GM18517 (cell line): ENCODE results near the gene ZNF443.
A peak's percentile ranks its signal among the peaks of the same experiment; 100 is the strongest.
"Not testable (repeated sequence)": the region's sequence is repeated elsewhere in the genome, so short reads cannot be mapped to it uniquely, and the experiment has no call there.

Experiments used
- ATAC-seq: cut with Tn5 transposase; IDR thresholded peaks from one replicate; pipeline ENCODE4 v1.9.1; 2021; ENCODE audit warnings: mild to moderate bottlenecking, moderate library complexity; ENCODE audit not compliant: unreplicated experiment

ZNF443 gene

DNA sequence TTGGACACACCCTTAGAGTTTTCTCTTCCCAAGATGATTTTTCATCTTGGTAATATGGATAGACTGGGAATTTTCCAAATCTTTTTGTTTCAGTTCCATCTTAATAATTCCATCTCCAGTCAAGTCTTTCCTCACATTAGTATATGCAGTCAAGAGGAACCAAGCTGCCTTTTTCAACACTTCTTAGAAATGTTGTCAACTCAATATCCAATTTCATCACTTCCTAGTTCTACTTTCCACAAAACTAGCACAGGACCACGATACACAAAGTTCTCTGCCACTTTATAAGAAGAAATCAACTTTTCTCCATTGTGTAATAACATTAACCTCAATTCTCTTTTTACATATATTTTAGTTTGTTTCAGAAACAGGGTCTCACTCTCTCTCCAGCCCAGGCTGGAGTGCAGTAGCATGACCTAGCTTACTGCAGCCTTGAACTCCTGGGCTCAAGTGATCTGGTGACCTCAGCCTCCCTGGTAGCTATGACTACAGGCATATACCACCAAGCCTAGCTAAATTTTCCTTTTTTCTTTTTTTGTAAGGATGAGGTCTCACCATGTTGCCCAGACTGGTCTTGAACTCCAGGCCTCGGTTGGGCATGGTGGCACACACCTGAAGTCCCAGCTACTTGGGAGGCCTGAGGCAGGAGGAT is 15.5 kb downstream of the ZNF443 start:
- ATAC-seq: no peak

DNA sequence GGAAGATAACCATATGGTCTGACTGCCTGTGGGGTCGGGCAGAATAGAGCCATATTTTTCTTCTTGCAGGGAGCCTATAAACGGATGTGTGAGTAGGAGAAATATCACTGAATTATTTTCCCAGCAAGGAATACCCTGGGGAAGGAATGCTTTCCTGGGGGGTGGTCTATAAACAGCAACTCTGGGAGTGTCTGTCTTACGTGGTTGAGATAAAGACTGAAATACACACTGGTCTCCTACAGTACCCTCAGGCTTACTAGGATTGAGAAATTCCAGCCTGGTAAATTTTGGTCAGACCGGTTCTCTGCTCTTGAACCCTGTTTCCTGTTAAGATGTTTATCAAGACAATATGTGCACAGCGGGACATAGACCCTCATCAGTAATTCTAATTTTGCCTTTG is 23.5 kb downstream of the ZNF443 start:
- not testable (repeated sequence) for ATAC-seq

DNA sequence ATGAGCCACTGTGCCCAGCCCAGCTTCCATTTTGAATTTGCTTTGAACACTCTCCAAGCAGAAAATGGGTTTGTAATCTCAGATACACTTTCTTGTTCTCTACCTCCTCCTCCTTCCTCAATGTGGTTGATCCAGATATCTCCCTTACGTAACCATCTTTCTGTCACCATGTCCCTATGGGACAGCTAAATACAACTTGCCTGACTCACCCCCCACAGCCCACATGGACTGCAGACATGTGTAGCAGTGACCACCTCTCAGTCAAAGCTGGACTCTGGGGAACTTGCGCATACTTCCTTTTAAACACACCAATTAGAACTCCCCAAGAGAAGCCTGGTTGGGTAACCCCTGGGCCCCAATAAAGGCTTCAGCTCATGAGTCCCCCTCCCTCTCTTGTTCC is 28.9 kb downstream of the ZNF443 start:
- ATAC-seq: no peak

DNA sequence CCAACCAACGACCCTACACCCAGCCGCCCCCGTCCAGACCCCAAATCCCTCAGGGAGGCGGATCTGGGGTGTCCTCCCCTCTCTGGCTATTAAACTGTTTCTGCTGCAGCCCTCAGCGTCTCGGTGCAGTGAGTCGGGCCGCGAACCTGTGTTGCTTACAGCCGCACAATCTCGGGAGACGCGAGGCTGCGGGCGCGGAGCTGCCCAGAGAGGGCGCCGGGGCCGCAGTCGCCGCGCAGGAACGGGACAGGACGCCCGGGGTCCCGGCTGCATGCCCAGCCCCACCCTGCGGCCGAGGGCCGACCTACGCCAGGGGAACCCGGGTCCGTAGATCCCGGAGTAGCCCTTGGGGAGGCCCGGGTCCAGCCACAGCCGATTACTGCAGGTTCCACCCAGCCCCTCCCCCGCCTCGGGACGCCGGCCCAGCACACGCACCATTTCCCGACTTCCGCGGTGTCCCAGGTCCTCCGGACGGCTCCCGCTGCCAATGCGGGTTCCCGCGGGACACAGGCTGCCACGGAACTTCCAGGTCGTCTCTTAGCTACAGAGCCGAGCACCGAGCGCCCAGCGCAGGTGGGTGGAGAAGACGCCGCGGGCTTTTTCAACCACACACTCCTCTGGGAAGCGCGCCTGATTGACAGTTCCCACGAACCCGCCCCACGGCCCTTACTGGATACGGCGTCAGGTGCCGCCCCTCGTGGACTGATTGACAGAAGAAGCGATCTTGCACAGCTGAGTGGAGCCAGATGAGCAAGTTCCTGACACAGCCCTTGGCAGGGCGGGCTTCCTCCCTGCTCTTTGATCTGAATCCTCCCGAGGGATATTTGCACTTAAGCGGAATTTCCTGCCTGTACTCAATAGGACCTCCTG is 40.0 kb downstream of the ZNF443 start, which contains the start of gene ZNF799:
Gene ZNF799, minus strand, starts transcription at position 639 of the 870 bp plus-strand sequence. Its CDS starts 201 bp downstream, at position 438.
- ATAC-seq: peak; percentile 89

DNA sequence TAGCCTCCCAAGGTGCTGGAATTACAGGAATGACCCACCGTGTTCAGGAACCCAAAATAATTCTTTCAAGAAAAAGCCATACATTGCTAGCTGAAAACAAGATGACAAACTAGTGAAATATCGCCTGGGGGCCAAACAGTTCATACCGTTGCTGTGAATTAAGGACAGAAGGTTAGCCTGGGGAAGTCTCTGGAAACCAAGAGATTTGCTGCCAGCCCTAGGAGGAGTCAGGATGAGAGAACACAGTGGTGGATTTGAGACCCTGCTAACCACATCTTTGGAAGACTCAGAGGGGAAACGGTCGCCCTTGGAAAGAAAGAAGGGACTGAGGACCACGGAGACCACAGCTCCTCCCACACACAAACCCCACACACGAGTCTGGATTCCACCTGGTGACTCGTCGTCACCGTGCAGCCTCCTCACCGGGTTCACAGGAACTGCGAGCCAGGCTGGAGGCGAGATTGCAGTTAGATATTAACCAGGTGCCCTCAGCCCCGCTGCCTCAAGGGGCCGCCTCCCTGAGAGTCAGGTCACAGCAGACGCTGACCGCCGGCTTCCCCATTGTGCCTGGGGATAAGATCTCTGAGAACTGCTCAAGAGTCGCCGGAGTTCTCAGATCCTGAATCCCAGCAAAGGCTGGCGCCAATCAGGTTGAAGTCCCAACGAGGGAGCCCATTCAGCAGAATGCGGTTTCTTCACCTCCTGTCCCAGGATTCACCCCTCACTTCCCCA is 40.8 kb downstream of the ZNF443 start:
- ATAC-seq: peak; percentile 41

DNA sequence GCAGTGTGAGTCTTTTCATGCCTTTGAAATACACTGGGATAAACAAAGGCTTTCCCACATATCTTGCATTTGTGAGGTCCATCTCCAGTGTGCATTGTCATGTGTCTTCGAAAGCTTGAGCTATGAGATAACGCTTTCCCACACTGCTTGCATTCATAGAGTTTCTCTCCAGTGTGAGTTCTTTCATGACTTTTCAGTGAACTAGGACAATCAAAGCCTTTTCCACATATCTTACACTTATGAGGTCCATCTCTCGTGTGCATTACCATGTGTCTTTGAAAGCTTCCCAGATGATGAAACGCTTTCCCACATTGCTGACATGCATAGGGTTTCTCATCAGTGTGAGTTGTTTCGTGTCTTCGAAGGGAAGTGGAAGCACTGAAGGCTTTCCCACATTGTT is 49.7 kb downstream of the ZNF443 start:
- not testable (repeated sequence) for ATAC-seq

DNA sequence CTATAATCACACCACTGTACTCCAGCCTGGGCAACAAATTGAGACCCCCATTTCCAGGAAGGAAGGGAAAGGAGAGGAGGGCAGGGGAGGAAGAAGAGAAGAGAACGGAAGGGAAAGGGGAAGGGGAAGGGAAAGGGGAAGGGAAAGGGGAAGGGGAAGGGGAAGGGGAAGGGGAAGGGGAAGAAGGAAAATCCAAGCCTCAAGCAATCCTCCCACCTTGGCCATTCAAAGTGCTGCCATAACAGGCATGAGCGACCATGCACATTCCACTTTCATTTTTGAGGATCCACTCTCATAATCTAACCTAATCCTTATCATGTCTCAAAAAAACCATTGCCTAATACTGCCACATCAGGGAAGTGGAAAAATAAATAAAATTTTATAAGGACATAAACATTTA is 54.5 kb downstream of the ZNF443 start:
- not testable (repeated sequence) for ATAC-seq

DNA sequence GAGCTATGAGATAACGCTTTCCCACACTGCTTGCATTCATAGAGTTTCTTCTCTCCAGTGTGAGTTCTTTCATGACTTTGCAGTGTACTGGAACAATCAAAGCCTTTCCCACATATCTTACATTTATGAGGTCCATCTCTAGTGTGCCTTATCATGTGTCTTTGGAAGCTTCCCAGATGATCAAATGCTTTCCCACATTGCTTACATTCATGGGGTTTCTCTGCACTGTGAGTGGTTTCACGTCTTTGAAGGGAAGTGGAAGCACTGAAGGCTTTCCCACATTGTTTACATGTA is 60.4 kb downstream of the ZNF443 start:
- no peak for ATAC-seq

DNA sequence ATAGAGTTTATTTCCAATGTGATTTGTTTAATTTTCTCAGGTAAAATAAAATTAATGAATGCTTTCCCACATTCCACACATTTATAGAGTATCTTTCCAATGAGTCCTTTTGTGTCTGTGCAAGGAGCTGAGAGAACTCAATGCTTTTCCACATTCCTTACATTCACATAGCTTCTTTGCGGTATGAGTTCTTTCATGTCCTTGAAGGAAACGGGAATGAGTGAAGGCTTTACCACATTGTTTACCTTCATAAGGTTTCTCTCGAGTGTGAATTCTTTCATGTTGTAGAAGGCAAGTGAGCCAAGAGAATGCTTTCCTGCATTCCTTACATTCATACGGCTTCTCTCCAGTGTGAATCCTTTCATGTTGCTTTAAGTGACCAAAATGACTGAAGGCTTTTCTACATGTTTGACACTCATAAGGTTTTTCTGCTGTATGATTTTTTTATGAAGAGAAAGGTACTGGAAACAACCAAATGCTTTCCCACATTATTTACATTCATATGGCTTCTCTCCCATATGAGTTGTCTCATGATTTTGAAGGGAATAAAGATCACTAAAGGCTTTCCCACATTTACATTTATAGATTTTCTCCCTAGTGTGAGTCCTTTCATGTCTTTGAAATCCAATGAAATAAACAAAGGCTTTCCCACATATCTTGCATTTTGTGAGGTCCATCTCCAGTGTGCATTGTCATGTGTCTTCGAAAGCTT is 60.9 kb downstream of the ZNF443 start:
- ATAC-seq: no peak
